Body of pancreas (tissue), 4 donors: Measurements from ENCODE around the gene CYP4F12. TPM values are rescaled to one million over a fixed set of nuclear protein-coding genes. Genes with fewer than 3 reads are reported as not detected.
"Not testable (repeated sequence)": the region's sequence is repeated elsewhere in the genome, so short reads cannot be mapped to it uniquely, and the experiment has no call there.

Experiments used
- ATAC-seq: fragments of 150-250 bp; one replicate; pipeline ENCODE4 v1.9.1; 2016
- DNase-seq, 4 donors: peaks; one replicate each; pipeline ENCODE4 v3.0.0-alpha.2; 2019
- H3K27ac ChIP-seq, 4 donors: fragments of 200-600 bp; sonication (generic); 1 replicate in 3 of 4; 2 replicates in 1 of 4; pipeline versions ENCODE4 v1.5.1 to v1.6.1; 2016 to 2019; ENCODE audit warnings: mild to moderate bottlenecking in 1 of 4, mixed read lengths in 1 of 4, moderate library complexity in 1 of 4
- H3K27me3 ChIP-seq, 2 donors: fragments of 200-600 bp; sonication (generic); one replicate each; pipeline ENCODE4 v1.6.0; 2016; ENCODE audit warnings: mild to moderate bottlenecking in 1 of 2
- H3K36me3 ChIP-seq, 2 donors: fragments of 200-600 bp; sonication (generic); replicated peaks in 1 of 2; 2 replicates each; pipeline ENCODE4 v1.5.1; 2016; ENCODE audit warnings: low read depth in 2 of 2; ENCODE audit not compliant: insufficient read depth in 1 of 2
- H3K4me1 ChIP-seq: fragments of 200-600 bp; sonication (generic); one replicate; pipeline ENCODE4 v1.6.0; 2016
- H3K4me3 ChIP-seq, 2 donors: fragments of 200-600 bp; sonication (generic); 1 replicate in 1 of 2; 2 replicates in 1 of 2; pipeline ENCODE4 v1.5.1; 2016 to 2019
- H3K9me3 ChIP-seq, 3 donors: fragments of 200-600 bp; sonication (generic); 1 replicate in 2 of 3; 2 replicates in 1 of 3; pipeline ENCODE4 v1.5.1; 2016
- CTCF ChIP-seq, 7 experiments: fragments of 450-650 bp in 4 of 7; fragments of 200-600 bp in 3 of 7; sonication (generic) in 3 of 7; IDR thresholded peaks; one replicate each; pipeline ENCODE4 v1.5.1; 2016 to 2019; ENCODE audit warnings: antibody characterized with exemption in 7 of 7
- POLR2A ChIP-seq, 3 donors: fragments of 450-650 bp; IDR thresholded peaks; one replicate each; pipeline ENCODE4 v1.6.1; 2016; ENCODE audit warnings: antibody characterized with exemption in 3 of 3, mild to moderate bottlenecking in 2 of 3
- WGBS, 2 donors: methylation state at CpG; one replicate each; pipeline ENCODE4 v1.1.5; 2017; 5-methylcytosine and 5-hydroxymethylcytosine counted together
- intact Hi-C: fragments of 100-400 bp; cut with DNase I; formaldehyde crosslinking; loops from one replicate; pipeline ENCODE4 v1.15.1; 2023
- total RNA-seq, 2 donors: library from RNA; depleted of rRNA; stranded (reverse); fragments of >200 nt; gene quantifications; one replicate each; pipeline ENCODE4 v1.1.0, GENCODE V29; 2016

The CYP4F12 gene
- total RNA-seq, 2 donors from 2014 or later, result 15.8 TPM; not detected in 1

- WGBS, 2 donors, result 48 to 55% methylated on average over 10 of the region's 10 CpGs
- no peak for TF ChIP-seq POLR2A (IDR thresholded peaks at IDR 0.05)
- TF ChIP-seq CTCF (IDR thresholded peaks at IDR 0.05), result no peak
- no peak overlapping the region for H3K4me3 ChIP-seq
- no peaks in the 10 kb centered on the region for H3K36me3 ChIP-seq
- intact Hi-C loops, result no loop called here
- peaks cover 5% of the 10 kb centered on the region for H3K4me1 ChIP-seq
- DNase-seq, result no peak
- no peak for ATAC-seq
- H3K27me3 ChIP-seq, result no peaks in the 10 kb centered on the region
- peak overlapping the region in 1 of 4 donors; percentile 17 for H3K27ac ChIP-seq
- H3K9me3 ChIP-seq, result no peaks in the 10 kb centered on the region
These were observed 852 bp upstream of the CYP4F12 start for GRCh38 chr19:15671891-15672579.

GRCh38 chr19:15673176-15673654 lies 328 bp downstream of the CYP4F12 start:
- TF ChIP-seq POLR2A (IDR thresholded peaks at IDR 0.05) (no peak), CTCF (IDR thresholded peaks at IDR 0.05) (no peak)
- Histone ChIP-seq H3K9me3 (no peaks in the 10 kb centered on the region), H3K4me3 (no peak overlapping the region), H3K27me3 (no peaks in the 10 kb centered on the region), H3K4me1 (peaks cover 5% of the 10 kb centered on the region), H3K36me3 (no peaks in the 10 kb centered on the region), H3K27ac (peak overlapping the region in 1 of 4 donors; percentile 17)
- DNase-seq (no peak), ATAC-seq (no peak)
- 33 to 39% methylated on average over 9 of the region's 9 CpGs for WGBS, 2 donors
- intact Hi-C loops, result no loop called here

DNA sequence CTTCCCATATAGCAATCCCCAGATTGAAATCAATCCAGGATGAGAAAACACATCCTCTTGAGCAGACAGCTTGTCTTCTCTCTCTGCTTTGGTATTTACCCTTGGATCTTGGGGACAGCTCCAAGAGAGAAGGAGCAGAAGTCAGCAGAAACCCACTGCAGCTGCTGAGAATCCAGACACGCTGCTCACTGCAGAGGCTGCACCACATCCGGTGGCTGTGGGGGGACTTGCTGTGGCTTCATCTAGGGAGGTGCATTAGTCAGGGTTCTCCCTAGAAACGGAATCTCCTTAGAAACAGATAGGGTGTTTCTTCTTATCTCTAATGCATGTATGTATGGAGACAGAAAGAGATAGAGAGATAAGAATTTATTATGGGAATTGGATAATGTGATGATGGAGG lies 2.7 kb downstream of the CYP4F12 start:
- TF ChIP-seq CTCF (IDR thresholded peaks at IDR 0.05) (no peak), POLR2A (IDR thresholded peaks at IDR 0.05) (no peak)
- WGBS, 2 donors, result 53 to 64% methylated on average over 3 of the region's 3 CpGs

GRCh38 chr19:15679089-15679488 lies 6.2 kb downstream of the CYP4F12 start:
- TF ChIP-seq CTCF (IDR thresholded peaks at IDR 0.05) (no peak), POLR2A (IDR thresholded peaks at IDR 0.05) (no peak)
- no peak for DNase-seq
- intact Hi-C loops, result no loop called here
- no peaks in the 10 kb centered on the region for H3K4me1 ChIP-seq
- H3K36me3 ChIP-seq, result no peaks in the 10 kb centered on the region
- no peaks in the 10 kb centered on the region for H3K27me3 ChIP-seq
- H3K27ac ChIP-seq, result no peak overlapping the region
- 9 to 12% methylated on average over 4 of the region's 4 CpGs for WGBS, 2 donors
- H3K4me3 ChIP-seq, result no peak overlapping the region
- ATAC-seq, result no peak
- no peaks in the 10 kb centered on the region for H3K9me3 ChIP-seq

More for the DNA sequence above, 2.7 kb downstream of the CYP4F12 start:
- ATAC-seq, result no peak
- Histone ChIP-seq H3K36me3 (no peaks in the 10 kb centered on the region), H3K4me3 (no peak overlapping the region), H3K9me3 (no peaks in the 10 kb centered on the region), H3K27ac (no peak overlapping the region), H3K27me3 (no peaks in the 10 kb centered on the region), H3K4me1 (peaks cover 5% of the 10 kb centered on the region)
- DNase-seq, result no peak
- intact Hi-C loops, result no loop called here

DNA sequence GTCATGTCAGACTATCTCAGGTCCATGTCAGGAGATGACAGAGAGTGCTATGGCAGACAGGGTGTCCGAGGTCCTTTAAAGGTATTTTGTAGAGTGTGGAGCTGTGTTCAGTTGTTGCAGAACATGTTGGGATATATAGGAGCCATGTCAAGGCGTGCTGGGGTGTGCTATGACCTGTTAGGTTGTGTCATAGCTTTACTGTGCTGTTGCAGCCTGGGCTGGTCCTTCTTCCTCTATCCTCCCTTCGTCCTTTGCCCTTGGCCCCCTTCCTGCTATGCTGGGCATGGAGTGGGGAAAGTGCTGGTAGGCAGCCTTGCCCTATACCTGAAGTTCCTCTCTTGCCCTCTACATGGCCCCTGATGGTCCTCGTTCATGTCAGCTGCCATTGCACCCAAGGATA lies 7.0 kb downstream of the CYP4F12 start:
- intact Hi-C loops, H3K4me3 ChIP-seq, ATAC-seq, H3K36me3 ChIP-seq, H3K4me1 ChIP-seq, DNase-seq, H3K27ac ChIP-seq, H3K27me3 ChIP-seq, H3K9me3 ChIP-seq: not testable (repeated sequence)
- 34 to 51% methylated on average over 3 to 4 of the region's 4 CpGs for WGBS, 2 donors
